ENCODE data around the gene PXDN.

Gene PXDN

DNA sequence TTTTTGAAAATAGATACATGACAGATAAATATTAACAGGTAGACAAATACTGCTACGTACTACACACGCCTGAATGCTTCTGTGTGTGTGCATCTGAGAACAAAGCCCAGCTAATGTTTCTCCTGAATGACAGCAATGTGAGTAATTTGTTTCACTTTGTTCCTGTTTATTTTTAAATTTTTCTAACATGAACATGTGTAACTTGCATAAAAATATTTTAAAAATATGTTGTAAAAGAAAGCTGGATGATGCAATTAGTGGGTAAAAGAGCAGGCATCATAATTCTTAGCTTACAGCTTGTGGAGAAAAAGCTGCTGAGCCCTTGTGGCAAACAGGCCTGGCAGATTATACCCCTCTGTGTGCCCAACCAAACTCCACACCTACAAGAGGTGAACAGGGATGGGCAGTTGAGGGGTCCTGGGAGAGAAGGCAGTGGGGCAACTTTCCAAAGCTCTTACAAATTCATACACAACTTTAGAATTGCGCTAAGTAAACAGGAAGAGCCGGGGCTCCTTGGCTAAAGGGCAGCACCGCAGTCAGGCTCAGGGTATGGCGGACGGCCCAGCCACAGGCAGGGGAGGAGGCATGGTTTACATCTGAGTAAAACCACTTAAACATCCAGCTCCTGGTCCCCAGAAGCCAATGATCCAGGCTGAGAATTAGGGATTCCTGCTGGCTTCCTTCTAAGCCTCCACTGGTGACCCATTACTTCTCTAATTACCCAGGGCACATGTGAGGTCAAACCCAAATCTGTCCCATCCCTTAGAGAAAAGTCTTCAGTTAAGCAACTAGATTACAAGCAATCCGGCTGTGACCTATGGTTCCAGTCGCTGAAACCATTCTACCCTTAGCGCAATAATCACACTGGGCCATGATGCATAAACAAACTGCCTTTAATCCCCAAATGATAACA lies 14.0 kb downstream of the PXDN start:
- Histone ChIP-seq H3K36me3 (ENCODE audit: control insufficient read depth in 2 of 2, insufficient read depth in 1 of 2, low read length in 2 of 2) (no peaks in the 10 kb centered on the region), H3K27ac (ENCODE audit: extremely low read depth, low read depth, low read length) (no peak overlapping the region; the same call in 1 of the 2 replicates), H3K4me1 (ENCODE audit: control insufficient read depth, insufficient read depth, low read length) (peaks cover 20% of the 10 kb centered on the region), H3K9me3 (ENCODE audit: control insufficient read depth, insufficient read depth, low read depth, low read length) (no peaks in the 10 kb centered on the region), H3K4me3 (ENCODE audit: low read depth, low read length) (no peak overlapping the region)
- ChIA-PET CTCF (interaction anchor here (0.5 to 1.6 kb wide), 4 partner anchors 12 to 183 kb away, joined by 3 to 6 read pairs (median 4); no protein-coding TSS in a partner anchor), POLR2A (no interaction called here)
- TF ChIP-seq ZNF311 (tag by site-specific recombination; IDR thresholded peaks at IDR 0.05; ENCODE audit: borderline replicate concordance), result no peak
- 0 out of 2 replicates have a peak, but pooled peaks have one; percentile 45 for TF ChIP-seq TRIM28 (IDR thresholded peaks at IDR 0.05; ENCODE audit: borderline replicate concordance, low read length)

GRCh38 chr2:1729242-1729641 lies 15.1 kb downstream of the PXDN start:
- Histone ChIP-seq H3K4me3 (ENCODE audit: low read depth, low read length) (no peak overlapping the region), H3K9me3 (ENCODE audit: control insufficient read depth, insufficient read depth, low read depth, low read length) (no peaks in the 10 kb centered on the region), H3K36me3 (ENCODE audit: control insufficient read depth in 2 of 2, insufficient read depth in 1 of 2, low read length in 2 of 2) (no peaks in the 10 kb centered on the region), H3K27ac (ENCODE audit: extremely low read depth, low read depth, low read length) (no peak overlapping the region), H3K4me1 (ENCODE audit: control insufficient read depth, insufficient read depth, low read length) (peaks cover 20% of the 10 kb centered on the region)
- CTCF ChIA-PET, result no interaction called here
- POLR2A ChIA-PET, result no interaction called here
- TF ChIP-seq ZNF48 (tag by site-specific recombination; IDR thresholded peaks at IDR 0.05), result no peak
- no peak for TF ChIP-seq ZNF335 (tag by site-specific recombination; conservative IDR thresholded peaks at IDR 0.05)
- TF ChIP-seq GLI2 (tag by site-specific recombination; IDR thresholded peaks at IDR 0.05; ENCODE audit: borderline replicate concordance, low read depth), result no peak

GRCh38 chr2:1728821-1729220 lies 15.5 kb downstream of the PXDN start:
- ChIA-PET POLR2A (no interaction called here), CTCF (interaction anchor here (0.7 to 1.6 kb wide), 3 partner anchors 13 to 174 kb away, joined by 3 to 4 read pairs (median 3); no protein-coding TSS in a partner anchor)
- TF ChIP-seq ZNF677 (tag by site-specific recombination; IDR thresholded peaks at IDR 0.05), result 0 out of 2 replicates have a peak, but pooled peaks have one; percentile 37
- peak; percentile 62; the same call in 1 of the 2 replicates for TF ChIP-seq ZNF18 (tag by site-specific recombination; IDR thresholded peaks at IDR 0.05)
- no peak for TF ChIP-seq ZNF146 (tag by site-specific recombination; IDR thresholded peaks at IDR 0.05)
- no peak for TF ChIP-seq ZNF843 (tag by site-specific recombination; IDR thresholded peaks at IDR 0.05)
- TF ChIP-seq, protein P1, sequence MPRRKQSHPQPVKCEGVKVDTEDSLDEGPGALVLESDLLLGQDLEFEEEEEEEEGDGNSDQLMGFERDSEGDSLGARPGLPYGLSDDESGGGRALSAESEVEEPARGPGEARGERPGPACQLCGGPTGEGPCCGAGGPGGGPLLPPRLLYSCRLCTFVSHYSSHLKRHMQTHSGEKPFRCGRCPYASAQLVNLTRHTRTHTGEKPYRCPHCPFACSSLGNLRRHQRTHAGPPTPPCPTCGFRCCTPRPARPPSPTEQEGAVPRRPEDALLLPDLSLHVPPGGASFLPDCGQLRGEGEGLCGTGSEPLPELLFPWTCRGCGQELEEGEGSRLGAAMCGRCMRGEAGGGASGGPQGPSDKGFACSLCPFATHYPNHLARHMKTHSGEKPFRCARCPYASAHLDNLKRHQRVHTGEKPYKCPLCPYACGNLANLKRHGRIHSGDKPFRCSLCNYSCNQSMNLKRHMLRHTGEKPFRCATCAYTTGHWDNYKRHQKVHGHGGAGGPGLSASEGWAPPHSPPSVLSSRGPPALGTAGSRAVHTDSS (tag by site-specific recombination; IDR thresholded peaks at IDR 0.05), result no peak
- TF ChIP-seq ZNF830 (tag by site-specific recombination; IDR thresholded peaks at IDR 0.05; ENCODE audit: low read depth), result no peak
- TF ChIP-seq, protein P2, sequence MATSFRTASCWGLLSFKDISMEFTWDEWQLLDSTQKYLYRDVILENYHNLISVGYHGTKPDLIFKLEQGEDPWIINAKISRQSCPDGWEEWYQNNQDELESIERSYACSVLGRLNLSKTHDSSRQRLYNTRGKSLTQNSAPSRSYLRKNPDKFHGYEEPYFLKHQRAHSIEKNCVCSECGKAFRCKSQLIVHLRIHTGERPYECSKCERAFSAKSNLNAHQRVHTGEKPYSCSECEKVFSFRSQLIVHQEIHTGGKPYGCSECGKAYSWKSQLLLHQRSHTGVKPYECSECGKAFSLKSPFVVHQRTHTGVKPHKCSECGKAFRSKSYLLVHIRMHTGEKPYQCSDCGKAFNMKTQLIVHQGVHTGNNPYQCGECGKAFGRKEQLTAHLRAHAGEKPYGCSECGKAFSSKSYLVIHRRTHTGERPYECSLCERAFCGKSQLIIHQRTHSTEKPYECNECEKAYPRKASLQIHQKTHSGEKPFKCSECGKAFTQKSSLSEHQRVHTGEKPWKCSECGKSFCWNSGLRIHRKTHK (tag by site-specific recombination; IDR thresholded peaks at IDR 0.05), result no peak
- TF ChIP-seq ZNF23 (tag by site-specific recombination; IDR thresholded peaks at IDR 0.05; ENCODE audit: borderline replicate concordance), result no peak
- no peak for TF ChIP-seq ZNF138 (tag by site-specific recombination; IDR thresholded peaks at IDR 0.05; ENCODE audit: borderline replicate concordance)
- H3K27ac ChIP-seq (ENCODE audit: extremely low read depth, low read depth, low read length), result no peak overlapping the region
- no peaks in the 10 kb centered on the region for H3K36me3 ChIP-seq (ENCODE audit: control insufficient read depth in 2 of 2, insufficient read depth in 1 of 2, low read length in 2 of 2)
- H3K4me1 ChIP-seq (ENCODE audit: control insufficient read depth, insufficient read depth, low read length), result peaks cover 20% of the 10 kb centered on the region
- no peak overlapping the region for H3K4me3 ChIP-seq (ENCODE audit: low read depth, low read length)
- no peaks in the 10 kb centered on the region for H3K9me3 ChIP-seq (ENCODE audit: control insufficient read depth, insufficient read depth, low read depth, low read length)

All from HEK293 (cell line).